Amygdala (tissue), 56 donors: ENCODE data around the gene MRPL36.

Experiments used
- DNase-seq, 56 donors: peaks; one replicate each; lab custom pipeline; 2025; lab: John Stamatoyannopoulos, UW

MRPL36 gene

GRCh38 chr5:1786621-1787471, 12.8 kb downstream of the MRPL36 start:
- no peak for DNase-seq

GRCh38 chr5:1785984-1786383, 13.7 kb downstream of the MRPL36 start:
- DNase-seq, result no peak

GRCh38 chr5:1785062-1785461, 14.6 kb downstream of the MRPL36 start:
- DNase-seq, result no peak

- no peak for DNase-seq
Measured at GRCh38 chr5:1784197-1785050, 15.2 kb downstream of the MRPL36 start.

- no peak for DNase-seq
Measured at GRCh38 chr5:1783216-1783554, 16.5 kb downstream of the MRPL36 start.

GRCh38 chr5:1782385-1783215, 17.0 kb downstream of the MRPL36 start:
- DNase-seq, result no peak

GRCh38 chr5:1781726-1782384, 17.8 kb downstream of the MRPL36 start:
- DNase-seq, result no peak

- DNase-seq, result no peak
Measured at GRCh38 chr5:1781107-1781506, 18.5 kb downstream of the MRPL36 start.

GRCh38 chr5:1780614-1780930, 19.1 kb downstream of the MRPL36 start:
- DNase-seq, result no peak

GRCh38 chr5:1779782-1780613, 19.6 kb downstream of the MRPL36 start:
- DNase-seq, result no peak

GRCh38 chr5:1779021-1779680, 20.5 kb downstream of the MRPL36 start:
- no peak for DNase-seq

GRCh38 chr5:1778138-1779020, 21.3 kb downstream of the MRPL36 start:
- no peak for DNase-seq

- no peak for DNase-seq
Measured at GRCh38 chr5:1777281-1778137, 22.1 kb downstream of the MRPL36 start.

GRCh38 chr5:1776831-1777230, 22.8 kb downstream of the MRPL36 start:
- DNase-seq, result no peak

- DNase-seq, result no peak
Measured at GRCh38 chr5:1772634-1773033, 27.0 kb downstream of the MRPL36 start.

- no peak for DNase-seq
Measured at GRCh38 chr5:1771149-1772065, 28.2 kb downstream of the MRPL36 start.
